MM.1S (cell line): Measurements from ENCODE around the gene DDX27.

Experiments
- CTCF ChIP-seq: fragments of 300-600 bp; sonication (generic); IDR thresholded peaks from 2 replicates; pipeline ENCODE4 v1.5.1; 2016; ENCODE audit warnings: antibody characterized with exemption, low read length, mixed read lengths
- EZH2 ChIP-seq: fragments of 300-600 bp; sonication (generic); optimal IDR thresholded peaks from 2 replicates; pipeline ENCODE3; 2017; ENCODE audit warnings: low read depth, mild to moderate bottlenecking, antibody characterized with exemption, low read length, mixed read lengths
- EZH2phosphoT487 ChIP-seq: fragments of 300-600 bp; sonication (generic); IDR thresholded peaks from 2 replicates; pipeline ENCODE4 v1.6.1; 2018; ENCODE audit warnings: antibody characterized with exemption, low read length

- TF ChIP-seq CTCF (no peak), EZH2 (no peak), EZH2phosphoT487 (no peak)
Measured at GRCh38 chr20:49288250-49288751, 69.1 kb downstream of the DDX27 start.
